Duodenal mucosa (tissue), 2 donors: Measurements from ENCODE around the gene RTP5.

Source experiments
- H3K27ac ChIP-seq: one replicate; pipeline ENCODE4 v1.7.0; 2013; ENCODE audit warnings: low read depth, low read length
- H3K27me3 ChIP-seq, 2 donors: one replicate each; pipeline ENCODE4 v1.7.0; 2013; ENCODE audit warnings: low read length in 2 of 2, control low read depth in 1 of 2; ENCODE audit not compliant: insufficient read depth in 2 of 2, control insufficient read depth in 1 of 2
- H3K36me3 ChIP-seq, 2 donors: one replicate each; pipeline ENCODE4 v1.7.0; 2013; ENCODE audit warnings: low read length in 2 of 2, control low read depth in 1 of 2; ENCODE audit not compliant: insufficient read depth in 2 of 2, control insufficient read depth in 1 of 2
- H3K4me1 ChIP-seq, 2 donors: one replicate each; pipeline ENCODE4 v1.7.0; 2013; ENCODE audit warnings: low read length in 2 of 2, control low read depth in 1 of 2; ENCODE audit not compliant: insufficient read depth in 2 of 2, control insufficient read depth in 1 of 2
- H3K4me3 ChIP-seq, 2 donors: one replicate each; pipeline ENCODE4 v1.7.0; 2013; ENCODE audit warnings: low read length in 2 of 2, low read depth in 1 of 2
- H3K9ac ChIP-seq, 2 donors: one replicate each; pipeline ENCODE4 v1.7.0; 2013; ENCODE audit warnings: low read length in 2 of 2, low read depth in 1 of 2
- H3K9me3 ChIP-seq, 2 donors: one replicate each; pipeline ENCODE4 v1.7.0; 2013; ENCODE audit warnings: low read length in 2 of 2, control low read depth in 1 of 2; ENCODE audit not compliant: control insufficient read depth in 1 of 2

The RTP5 gene

GRCh38 chr2:241897231-241897916 is 27.8 kb downstream of the RTP5 start:
- Histone ChIP-seq H3K27ac (no peak overlapping the region), H3K9ac (no peak overlapping the region), H3K27me3 (no peaks in the 10 kb centered on the region), H3K4me3 (no peak overlapping the region), H3K9me3 (no peaks in the 10 kb centered on the region), H3K36me3 (no peaks in the 10 kb centered on the region), H3K4me1 (no peaks in the 10 kb centered on the region)

GRCh38 chr2:241898463-241899270 is 29.1 kb downstream of the RTP5 start:
- H3K27me3 ChIP-seq = no peaks in the 10 kb centered on the region
- H3K9ac ChIP-seq = no peak overlapping the region
- H3K36me3 ChIP-seq = no peaks in the 10 kb centered on the region
- no peaks in the 10 kb centered on the region for H3K4me1 ChIP-seq
- H3K9me3 ChIP-seq = no peaks in the 10 kb centered on the region
- no peak overlapping the region for H3K4me3 ChIP-seq
- no peak overlapping the region for H3K27ac ChIP-seq

GRCh38 chr2:241900251-241901017 is 30.9 kb downstream of the RTP5 start:
- Histone ChIP-seq H3K9me3 (no peaks in the 10 kb centered on the region), H3K27me3 (no peaks in the 10 kb centered on the region), H3K36me3 (no peaks in the 10 kb centered on the region), H3K4me3 (no peak overlapping the region), H3K4me1 (no peaks in the 10 kb centered on the region), H3K27ac (no peak overlapping the region), H3K9ac (no peak overlapping the region)

- H3K27me3 ChIP-seq = no peaks in the 10 kb centered on the region
- H3K27ac ChIP-seq = no peak overlapping the region
- no peaks in the 10 kb centered on the region for H3K36me3 ChIP-seq
- H3K4me1 ChIP-seq = no peaks in the 10 kb centered on the region
- no peak overlapping the region for H3K9ac ChIP-seq
- H3K9me3 ChIP-seq = no peaks in the 10 kb centered on the region
- no peak overlapping the region for H3K4me3 ChIP-seq
These were observed 31.5 kb downstream of the RTP5 start for GRCh38 chr2:241901018-241901380.

GRCh38 chr2:241901500-241902351 is 32.2 kb downstream of the RTP5 start:
- no peaks in the 10 kb centered on the region for H3K36me3 ChIP-seq
- no peaks in the 10 kb centered on the region for H3K27me3 ChIP-seq
- no peaks in the 10 kb centered on the region for H3K4me1 ChIP-seq
- H3K9me3 ChIP-seq = no peaks in the 10 kb centered on the region
- no peak overlapping the region for H3K27ac ChIP-seq
- H3K4me3 ChIP-seq = no peak overlapping the region
- no peak overlapping the region for H3K9ac ChIP-seq

GRCh38 chr2:241902357-241902991 is 32.9 kb downstream of the RTP5 start:
- Histone ChIP-seq H3K4me1 (no peaks in the 10 kb centered on the region), H3K27ac (no peak overlapping the region), H3K27me3 (no peaks in the 10 kb centered on the region), H3K36me3 (no peaks in the 10 kb centered on the region), H3K4me3 (no peak overlapping the region), H3K9me3 (no peaks in the 10 kb centered on the region), H3K9ac (no peak overlapping the region)

GRCh38 chr2:241903121-241904010 is 33.8 kb downstream of the RTP5 start:
- H3K9me3 ChIP-seq = no peaks in the 10 kb centered on the region
- no peak overlapping the region for H3K27ac ChIP-seq
- no peaks in the 10 kb centered on the region for H3K4me1 ChIP-seq
- no peaks in the 10 kb centered on the region for H3K36me3 ChIP-seq
- no peak overlapping the region for H3K9ac ChIP-seq
- H3K4me3 ChIP-seq = no peak overlapping the region
- H3K27me3 ChIP-seq = no peaks in the 10 kb centered on the region

- Histone ChIP-seq H3K36me3 (no peaks in the 10 kb centered on the region), H3K27me3 (no peaks in the 10 kb centered on the region), H3K4me3 (no peak overlapping the region), H3K27ac (no peak overlapping the region), H3K9me3 (no peaks in the 10 kb centered on the region), H3K4me1 (no peaks in the 10 kb centered on the region), H3K9ac (no peak overlapping the region)
These were observed 34.6 kb downstream of the RTP5 start for GRCh38 chr2:241904011-241904718.
